K562 (cell line): ENCODE data around the gene HP. TPM values are rescaled to one million over a fixed set of nuclear protein-coding genes. Genes with fewer than 3 reads are reported as not detected.
A peak's percentile ranks its signal among the peaks of the same experiment; 100 is the strongest.

Source experiments
- ATAC-seq: fragments of 200-7000 bp; cut with Tn5 transposase; 3 replicates; pipeline ENCODE4 v1.9.1; 2020; ENCODE audit warnings: moderate library complexity
- BruUV-seq: library from RNA; stranded (reverse); fragments of 400-500 nt; replicated peaks from 2 replicates; lab custom pipeline; 2021; lab: Mats Ljungman, UMichigan
- CTCF ChIA-PET: fragments of 300-600 bp; formaldehyde crosslinking; extraction: SDS; loops from one replicate; lab custom pipeline; 2021; ENCODE audit warnings: low intra/inter-chr PET ratio; lab: Yijun Ruan, JAX
- POLR2A ChIA-PET: fragments of 300-600, 350-650 bp; sonication (Branson Sonifier 250); formaldehyde crosslinking; extraction: SDS; loops from one replicate; lab custom pipeline; 2021; ENCODE audit warnings: antibody characterized with exemption, inconsistent platforms; lab: Yijun Ruan, JAX
- DNase-seq, 4 experiments: peaks; one replicate each; pipeline versions ENCODE4 v3.0.0 to v3.0.0-alpha.2; 2011 to 2018; ENCODE audit warnings: low spot score in 3 of 4, mixed read lengths in 3 of 4; ENCODE audit errors: extremely low read depth in 1 of 4
- FAIRE-seq: peaks from 2 replicates; lab custom pipeline; 2011; peaks lifted over from hg19 to GRCh38; lab: Jason Lieb, UNC
- H2AFZ ChIP-seq: 2 replicates; pipeline ENCODE4 v1.6.0; 2011; ENCODE audit warnings: low read depth, low read length, control low read depth, inconsistent platforms
- H3K27ac ChIP-seq: fragments of 200-600 bp; 3 replicates; pipeline ENCODE4 v1.8.0; 2011; ENCODE audit warnings: low read depth, mild to moderate bottlenecking, control low read depth, inconsistent platforms, low read length, moderate library complexity, mixed read lengths; ENCODE audit errors: extremely low read depth
- H3K27me3 ChIP-seq, 2 experiments: fragments of 300-600 bp in 1 of 2; 2 replicates in 1 of 2; 3 replicates in 1 of 2; pipeline versions ENCODE4 v1.6.0 to v1.8.0; 2011; ENCODE audit warnings: inconsistent platforms in 2 of 2, low read length in 2 of 2, mild to moderate bottlenecking in 1 of 2, mixed read lengths in 1 of 2, moderate library complexity in 1 of 2; ENCODE audit not compliant: control insufficient read depth in 2 of 2, insufficient read depth in 2 of 2
- H3K36me3 ChIP-seq: fragments of 300-600 bp; 3 replicates; pipeline ENCODE4 v1.8.0; 2011; ENCODE audit warnings: mild to moderate bottlenecking, low read length, inconsistent platforms; ENCODE audit not compliant: control insufficient read depth, insufficient read depth
- H3K4me1 ChIP-seq, 2 experiments: fragments of 200-600 bp in 1 of 2; replicated peaks in 1 of 2; 2 replicates in 1 of 2; 3 replicates in 1 of 2; pipeline versions ENCODE4 v1.5.1 to v1.8.0; 2011; ENCODE audit warnings: inconsistent platforms in 2 of 2, low read length in 2 of 2, mild to moderate bottlenecking in 1 of 2, mixed read lengths in 1 of 2, moderate library complexity in 1 of 2; ENCODE audit not compliant: control insufficient read depth in 2 of 2, insufficient read depth in 2 of 2
- H3K4me2 ChIP-seq: 2 replicates; pipeline ENCODE4 v1.6.1; 2011; ENCODE audit warnings: low read length, control low read depth, inconsistent platforms, mixed read lengths; ENCODE audit not compliant: insufficient read depth
- H3K4me3 ChIP-seq: fragments of 200-600 bp; sonication (generic), shearing (Covaris generic); 2 replicates; pipeline ENCODE4 v1.5.1; 2016; ENCODE audit warnings: control low read depth, inconsistent platforms
- H3K79me2 ChIP-seq: fragments of 200-600 bp; 3 replicates; pipeline ENCODE4 v1.8.0; 2011; ENCODE audit warnings: low read length, inconsistent platforms; ENCODE audit not compliant: control insufficient read depth, insufficient read depth
- H3K9ac ChIP-seq, 2 experiments: 2 replicates each; pipeline versions ENCODE4 v1.6.0 to v1.6.1; 2011; ENCODE audit warnings: low read depth in 2 of 2, low read length in 2 of 2, control low read depth in 1 of 2, inconsistent platforms in 1 of 2, mild to moderate bottlenecking in 1 of 2, mixed read lengths in 1 of 2; ENCODE audit not compliant: insufficient read depth in 1 of 2
- H3K9me1 ChIP-seq: one replicate; pipeline ENCODE4 v1.6.0; 2011; ENCODE audit warnings: inconsistent platforms, mild to moderate bottlenecking, low read length, moderate library complexity; ENCODE audit not compliant: control insufficient read depth, insufficient read depth
- H3K9me3 ChIP-seq: replicated peaks from 2 replicates; pipeline ENCODE4 v1.5.1; 2011; ENCODE audit warnings: low read depth, low read length, inconsistent platforms; ENCODE audit not compliant: control insufficient read depth, insufficient read depth
- H4K20me1 ChIP-seq: replicated peaks from 2 replicates; pipeline ENCODE4 v1.6.1; 2011; ENCODE audit warnings: low read length, inconsistent platforms, mixed read lengths; ENCODE audit not compliant: control insufficient read depth, insufficient read depth
- MAX ChIP-seq: sonication (generic); formaldehyde crosslinking; IDR thresholded peaks from 2 replicates; pipeline ENCODE4 v1.9.0; 2022; ENCODE audit warnings: mild to moderate bottlenecking, missing genetic modification reagents
- TAL1 ChIP-seq: fragments of 450-650 bp; IDR thresholded peaks from 2 replicates; pipeline ENCODE4 v1.6.1; 2016; ENCODE audit warnings: mild to moderate bottlenecking
- WGBS: fragments of 100-300 bp; shearing (Covaris generic); methylation state at CpG from one replicate; pipeline ENCODE4 v1.1.6; 2016; ENCODE audit warnings: low coverage, mixed read lengths; ENCODE audit not compliant: insufficient coverage; ENCODE audit errors: missing lambda C conversion rate; 5-methylcytosine and 5-hydroxymethylcytosine counted together
- in situ Hi-C: fragments of 300-500 bp; cut with MboI; formaldehyde crosslinking; loops from 4 replicates; pipeline ENCODE4 v1.15.0; 2018; ENCODE audit warnings: inconsistent platforms, mixed read lengths
- intact Hi-C: fragments of 100-400 bp; cut with micrococcal nuclease; formaldehyde crosslinking; loops from 2 replicates; pipeline ENCODE4 v1.14.2; 2022
- polyA plus RNA-seq, 8 experiments: library from polyadenylated mRNA; depleted of rRNA in 4 of 8; stranded (reverse) in 5 of 8; unstranded in 3 of 8; fragments of >200 nt; fragmentation: Nextera tagmentation in 2 of 8; fragmentation: Illumina TruSeq in 1 of 8; extraction: Ambion mirVana in 2 of 8; extraction: Trizol in 1 of 8; gene quantifications; 2 replicates each; pipeline versions ENCODE4 v1.2.1 to v1.2.3, GENCODE V29; 2011 to 2014; ENCODE audit warnings: inconsistent platforms in 1 of 8, missing spikeins in 1 of 8
- total RNA-seq, 7 experiments: library from RNA; depleted of rRNA in 6 of 7; stranded (reverse); fragments of >200 nt in 6 of 7; fragmentation: Illumina TruSeq in 2 of 7; extraction: Trizol in 2 of 7; gene quantifications; 2 replicates each; pipeline versions ENCODE4 v1.2.1 to v1.2.3, GENCODE V29; 2011 to 2021; ENCODE audit warnings: low replicate concordance in 1 of 7

HP gene
- total and polyA plus RNA-seq, 9 of the 15 experiments (the other 6 are each of a cell fraction or from before 2014, with no cell fraction given), result 0.04 to 8.7 TPM; not detected in 7

- ChIA-PET CTCF (interaction anchor here (0.7 kb wide), 1 partner anchor 231 kb away, joined by 4 read pairs; no protein-coding TSS in a partner anchor), POLR2A (no interaction called here)
- Histone ChIP-seq H3K4me3 (no peak overlapping the region), H3K27ac (no peak overlapping the region), H3K9ac (no peak overlapping the region), H3K4me1 (no peaks in the 10 kb centered on the region; a peak in 1 of 5 replicates), H3K79me2 (no peaks in the 10 kb centered on the region), H3K4me2 (no peak overlapping the region), H2AFZ (no peak overlapping the region), H3K36me3 (peaks cover 15% of the 10 kb centered on the region), H3K9me3 (no peaks in the 10 kb centered on the region), H3K27me3 (no peaks in the 10 kb centered on the region; a peak in 1 of 5 replicates), H3K9me1 (no peaks in the 10 kb centered on the region), H4K20me1 (no peaks in the 10 kb centered on the region)
- ATAC-seq (no peak), DNase-seq (no peak), FAIRE-seq (peak; percentile 15)
- BruUV-seq, result no TSS peak
- no peak for TF ChIP-seq TAL1
- intact Hi-C loops, result no loop called here
- in situ Hi-C loops, result no loop called here
- 32% methylated on average over 7 of the region's 7 CpGs for WGBS
Observed at GRCh38 chr16:72029567-72030271, 24.6 kb upstream of the HP start.

GRCh38 chr16:72033437-72033836 is 20.9 kb upstream of the HP start:
- no peak overlapping the region for H3K4me3 ChIP-seq
- 42% methylated on average over 3 of the region's 4 CpGs for WGBS
- no peak for TF ChIP-seq MAX (CRISPR knock-in tag)
- CTCF ChIA-PET, result no interaction called here
- H3K9me3 ChIP-seq, result no peaks in the 10 kb centered on the region
- no peaks in the 10 kb centered on the region for H3K9me1 ChIP-seq
- no peak overlapping the region for H2AFZ ChIP-seq
- DNase-seq, result no peak
- H4K20me1 ChIP-seq, result no peaks in the 10 kb centered on the region
- no peak for FAIRE-seq
- no peaks in the 10 kb centered on the region; a peak in 1 of 5 replicates for H3K27me3 ChIP-seq
- POLR2A ChIA-PET, result no interaction called here
- in situ Hi-C loops, result no loop called here
- no peak overlapping the region for H3K27ac ChIP-seq
- no peaks in the 10 kb centered on the region; a peak in 1 of 5 replicates for H3K4me1 ChIP-seq
- H3K9ac ChIP-seq, result no peak overlapping the region
- ATAC-seq, result no peak
- intact Hi-C loops, result no loop called here
- no peaks in the 10 kb centered on the region for H3K36me3 ChIP-seq
- no TSS peak for BruUV-seq
- H3K79me2 ChIP-seq, result no peaks in the 10 kb centered on the region
- no peak overlapping the region for H3K4me2 ChIP-seq
